SK-N-SH treated with all-trans-retinoic acid at 6 μM for 48 hours (cell line): ENCODE measurements around the gene HLA-DPB1.

Source experiments
- ATAC-seq: fragments of 200-7000 bp; cut with Tn5 transposase; 3 replicates; pipeline ENCODE4 v1.9.1; 2020; ENCODE audit warnings: mild to moderate bottlenecking, moderate library complexity
- ARNTL ChIP-seq: fragments of 450-650 bp; formaldehyde crosslinking; IDR thresholded peaks from 2 replicates; pipeline ENCODE4 v1.5.0; 2020; ENCODE audit warnings: low read depth, mild to moderate bottlenecking, moderate library complexity, borderline replicate concordance
- CREB5 ChIP-seq: fragments of 250-450 bp; sonication (Bioruptor Pico); IDR thresholded peaks from 2 replicates; pipeline ENCODE4 v1.5.1; 2020; ENCODE audit warnings: low read depth, mild to moderate bottlenecking, moderate library complexity
- CSRNP3 ChIP-seq: fragments of 250-450 bp; sonication (Bioruptor Pico); IDR thresholded peaks from 2 replicates; pipeline ENCODE4 v1.5.1; 2021; ENCODE audit warnings: mild to moderate bottlenecking, moderate library complexity
- ESRRG ChIP-seq: fragments of 250-450 bp; sonication (Bioruptor Pico); IDR thresholded peaks from 2 replicates; pipeline ENCODE4 v1.6.1; 2021; ENCODE audit warnings: mild to moderate bottlenecking
- GLIS3 ChIP-seq: fragments of 250-450 bp; sonication (Bioruptor Pico); IDR thresholded peaks from 2 replicates; pipeline ENCODE4 v1.5.0; 2020; ENCODE audit warnings: mild to moderate bottlenecking, moderate library complexity
- ISL1 ChIP-seq: fragments of 250-450 bp; sonication (Bioruptor Pico); IDR thresholded peaks from 2 replicates; pipeline ENCODE4 v2.1.2; 2022; ENCODE audit warnings: mild to moderate bottlenecking, moderate library complexity
- OSR1 ChIP-seq: fragments of 250-450 bp; sonication (Bioruptor Pico); IDR thresholded peaks from 2 replicates; pipeline ENCODE4 v1.8.0; 2022; ENCODE audit warnings: moderate library complexity, mild to moderate bottlenecking, inconsistent platforms
- PATZ1 ChIP-seq: fragments of 250-450 bp; sonication (Bioruptor Pico); IDR thresholded peaks from 2 replicates; pipeline ENCODE4 v1.8.0; 2020; ENCODE audit warnings: mild to moderate bottlenecking, moderate library complexity, borderline replicate concordance
- PPARA ChIP-seq: fragments of 250-450 bp; sonication (Bioruptor Pico); IDR thresholded peaks from 2 replicates; pipeline ENCODE4 v1.5.0; 2020; ENCODE audit warnings: mild to moderate bottlenecking, borderline replicate concordance
- TCF4 ChIP-seq: fragments of 250-450 bp; sonication (Bioruptor Pico); IDR thresholded peaks from 2 replicates; pipeline ENCODE4 v1.8.0; 2021; ENCODE audit warnings: mild to moderate bottlenecking, moderate library complexity, borderline replicate concordance
- TOX ChIP-seq: fragments of 250-450 bp; sonication (Bioruptor Pico); IDR thresholded peaks from 2 replicates; pipeline ENCODE4 v1.8.0; 2021; ENCODE audit warnings: mild to moderate bottlenecking, moderate library complexity, borderline replicate concordance
- ZFP3 ChIP-seq: fragments of 250-450 bp; sonication (Bioruptor Pico); IDR thresholded peaks from 2 replicates; pipeline ENCODE4 v1.5.0; 2020; ENCODE audit warnings: mild to moderate bottlenecking, moderate library complexity
- ZFP30 ChIP-seq: fragments of 450-650 bp; formaldehyde crosslinking; IDR thresholded peaks from 2 replicates; pipeline ENCODE4 v1.5.0; 2022; ENCODE audit warnings: mild to moderate bottlenecking, moderate library complexity
- ZNF565 ChIP-seq: fragments of 450-650 bp; formaldehyde crosslinking; conservative IDR thresholded peaks from 2 replicates; pipeline ENCODE4 v1.5.0; 2020; ENCODE audit warnings: low read depth, mild to moderate bottlenecking, moderate library complexity
- ZNF70 ChIP-seq: fragments of 450-650 bp; formaldehyde crosslinking; IDR thresholded peaks from 2 replicates; pipeline ENCODE4 v1.5.0; 2020; ENCODE audit warnings: mild to moderate bottlenecking, moderate library complexity
- ZNF8 ChIP-seq: fragments of 450-650 bp; formaldehyde crosslinking; IDR thresholded peaks from 2 replicates; pipeline ENCODE4 v1.5.0; 2020; ENCODE audit warnings: mild to moderate bottlenecking, moderate library complexity
- TF ChIP-seq, protein P1 (sequence below): fragments of 250-450 bp; sonication (Bioruptor Pico); IDR thresholded peaks from 2 replicates; pipeline ENCODE4 v1.8.0; 2021; ENCODE audit warnings: low read depth, mild to moderate bottlenecking, moderate library complexity, borderline replicate concordance
- TF ChIP-seq, protein P2 (sequence below): fragments of 250-450 bp; sonication (Bioruptor Pico); IDR thresholded peaks from 2 replicates; pipeline ENCODE4 v1.5.0; 2020; ENCODE audit warnings: mild to moderate bottlenecking, moderate library complexity

The HLA-DPB1 gene

GRCh38 chr6:33105386-33105785, 29.6 kb downstream of the HLA-DPB1 start:
- no peak for ATAC-seq
- no peak for TF ChIP-seq ZNF70 (CRISPR knock-in tag)
- TF ChIP-seq ZFP3 (CRISPR knock-in tag) = no peak
- no peak for TF ChIP-seq ZNF565 (CRISPR knock-in tag)
- TF ChIP-seq TOX (CRISPR knock-in tag) = no peak
- no peak for TF ChIP-seq ZNF8 (CRISPR knock-in tag)
- no peak for TF ChIP-seq TCF4

- no peak for ATAC-seq
Measured at GRCh38 chr6:33105916-33106871, 30.4 kb downstream of the HLA-DPB1 start.

GRCh38 chr6:33107641-33108040, 31.9 kb downstream of the HLA-DPB1 start:
- no peak for ATAC-seq
- TF ChIP-seq ZNF70 (CRISPR knock-in tag) (no peak), PPARA (no peak), PATZ1 (CRISPR knock-in tag) (no peak), ZFP30 (no peak), CREB5 (CRISPR knock-in tag) (no peak), ISL1 (no peak), OSR1 (CRISPR knock-in tag) (no peak), ESRRG (no peak), CSRNP3 (CRISPR knock-in tag) (no peak)
- TF ChIP-seq, protein P1, sequence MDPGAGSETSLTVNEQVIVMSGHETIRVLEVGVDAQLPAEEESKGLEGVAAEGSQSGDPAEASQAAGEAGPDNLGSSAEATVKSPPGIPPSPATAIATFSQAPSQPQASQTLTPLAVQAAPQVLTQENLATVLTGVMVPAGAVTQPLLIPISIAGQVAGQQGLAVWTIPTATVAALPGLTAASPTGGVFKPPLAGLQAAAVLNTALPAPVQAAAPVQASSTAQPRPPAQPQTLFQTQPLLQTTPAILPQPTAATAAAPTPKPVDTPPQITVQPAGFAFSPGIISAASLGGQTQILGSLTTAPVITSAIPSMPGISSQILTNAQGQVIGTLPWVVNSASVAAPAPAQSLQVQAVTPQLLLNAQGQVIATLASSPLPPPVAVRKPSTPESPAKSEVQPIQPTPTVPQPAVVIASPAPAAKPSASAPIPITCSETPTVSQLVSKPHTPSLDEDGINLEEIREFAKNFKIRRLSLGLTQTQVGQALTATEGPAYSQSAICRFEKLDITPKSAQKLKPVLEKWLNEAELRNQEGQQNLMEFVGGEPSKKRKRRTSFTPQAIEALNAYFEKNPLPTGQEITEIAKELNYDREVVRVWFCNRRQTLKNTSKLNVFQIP (CRISPR knock-in tag) = no peak
- TF ChIP-seq, protein P2, sequence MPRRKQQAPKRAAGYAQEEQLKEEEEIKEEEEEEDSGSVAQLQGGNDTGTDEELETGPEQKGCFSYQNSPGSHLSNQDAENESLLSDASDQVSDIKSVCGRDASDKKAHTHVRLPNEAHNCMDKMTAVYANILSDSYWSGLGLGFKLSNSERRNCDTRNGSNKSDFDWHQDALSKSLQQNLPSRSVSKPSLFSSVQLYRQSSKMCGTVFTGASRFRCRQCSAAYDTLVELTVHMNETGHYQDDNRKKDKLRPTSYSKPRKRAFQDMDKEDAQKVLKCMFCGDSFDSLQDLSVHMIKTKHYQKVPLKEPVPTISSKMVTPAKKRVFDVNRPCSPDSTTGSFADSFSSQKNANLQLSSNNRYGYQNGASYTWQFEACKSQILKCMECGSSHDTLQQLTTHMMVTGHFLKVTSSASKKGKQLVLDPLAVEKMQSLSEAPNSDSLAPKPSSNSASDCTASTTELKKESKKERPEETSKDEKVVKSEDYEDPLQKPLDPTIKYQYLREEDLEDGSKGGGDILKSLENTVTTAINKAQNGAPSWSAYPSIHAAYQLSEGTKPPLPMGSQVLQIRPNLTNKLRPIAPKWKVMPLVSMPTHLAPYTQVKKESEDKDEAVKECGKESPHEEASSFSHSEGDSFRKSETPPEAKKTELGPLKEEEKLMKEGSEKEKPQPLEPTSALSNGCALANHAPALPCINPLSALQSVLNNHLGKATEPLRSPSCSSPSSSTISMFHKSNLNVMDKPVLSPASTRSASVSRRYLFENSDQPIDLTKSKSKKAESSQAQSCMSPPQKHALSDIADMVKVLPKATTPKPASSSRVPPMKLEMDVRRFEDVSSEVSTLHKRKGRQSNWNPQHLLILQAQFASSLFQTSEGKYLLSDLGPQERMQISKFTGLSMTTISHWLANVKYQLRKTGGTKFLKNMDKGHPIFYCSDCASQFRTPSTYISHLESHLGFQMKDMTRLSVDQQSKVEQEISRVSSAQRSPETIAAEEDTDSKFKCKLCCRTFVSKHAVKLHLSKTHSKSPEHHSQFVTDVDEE (CRISPR knock-in tag) = no peak

More at GRCh38 chr6:33105916-33106871, 30.4 kb downstream of the HLA-DPB1 start:
- TF ChIP-seq, protein P2 (CRISPR knock-in tag) = no peak
- TF ChIP-seq TCF4 (no peak), ARNTL (CRISPR knock-in tag) (no peak), ZFP30 (no peak), ZNF70 (CRISPR knock-in tag) (no peak), PPARA (no peak), GLIS3 (CRISPR knock-in tag) (no peak), PATZ1 (CRISPR knock-in tag) (no peak), TOX (CRISPR knock-in tag) (no peak)
